Measurements from ENCODE around the gene IL25. TPM values are rescaled to one million over a fixed set of nuclear protein-coding genes. Genes with fewer than 3 reads are reported as not detected.
"Not testable (repeated sequence)": the region's sequence is repeated elsewhere in the genome, so short reads cannot be mapped to it uniquely, and the experiment has no call there.

The IL25 gene
- polyA plus RNA-seq (2014; cell fraction: cytosol; rRNA removed): not detected in 2 replicates
- polyA plus RNA-seq (2014; cell fraction: nucleus; rRNA removed): not detected in 2 replicates

DNA sequence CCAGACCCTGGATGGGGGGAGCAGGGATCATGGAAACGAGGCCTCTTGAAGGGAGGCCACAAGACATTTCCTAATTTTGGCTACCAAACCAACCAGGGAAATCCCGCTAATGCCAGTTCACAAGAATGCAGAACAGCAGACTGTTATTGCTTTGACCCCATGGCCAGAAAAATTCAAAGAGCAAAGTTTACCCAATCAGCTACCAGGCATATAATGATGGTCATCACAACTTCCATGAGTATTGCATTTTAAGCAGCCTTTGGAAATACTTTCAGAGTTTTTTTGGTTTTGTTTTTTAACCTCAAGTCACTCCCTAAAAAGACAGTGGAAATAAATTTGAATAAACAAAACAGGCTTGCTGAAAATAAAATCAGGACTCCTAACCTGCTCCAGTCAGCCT is at the start of gene IL25:
TSS of gene IL25 (plus strand) at position 301 of the 400 bp plus-strand sequence.
- no peak for DNase-seq (ENCODE audit: low spot score)

DNA sequence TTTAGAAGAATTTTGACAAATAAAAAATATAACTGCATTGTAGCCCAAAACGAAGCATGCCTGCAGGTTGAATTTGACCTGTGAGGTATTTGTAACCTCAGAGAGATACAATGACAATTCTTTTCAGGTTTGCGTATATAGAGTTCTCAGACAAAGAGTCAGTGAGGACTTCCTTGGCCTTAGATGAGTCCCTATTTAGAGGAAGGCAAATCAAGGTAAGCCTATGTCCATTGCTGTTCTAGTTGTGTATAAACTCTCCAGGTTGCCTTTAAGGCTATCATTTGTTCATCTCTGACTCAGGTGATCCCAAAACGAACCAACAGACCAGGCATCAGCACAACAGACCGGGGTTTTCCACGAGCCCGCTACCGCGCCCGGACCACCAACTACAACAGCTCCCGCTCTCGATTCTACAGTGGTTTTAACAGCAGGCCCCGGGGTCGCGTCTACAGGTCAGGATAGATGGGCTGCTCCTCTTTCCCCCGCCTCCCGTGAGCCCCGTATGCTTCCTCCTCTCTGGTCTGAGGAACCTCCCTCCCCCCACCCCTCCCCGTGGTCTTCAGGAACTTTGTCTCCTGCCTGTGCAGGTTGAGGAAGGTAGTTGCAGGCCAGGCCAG is 48.7 kb upstream of the IL25 start:
- no peak for DNase-seq (ENCODE audit: low spot score)

DNA sequence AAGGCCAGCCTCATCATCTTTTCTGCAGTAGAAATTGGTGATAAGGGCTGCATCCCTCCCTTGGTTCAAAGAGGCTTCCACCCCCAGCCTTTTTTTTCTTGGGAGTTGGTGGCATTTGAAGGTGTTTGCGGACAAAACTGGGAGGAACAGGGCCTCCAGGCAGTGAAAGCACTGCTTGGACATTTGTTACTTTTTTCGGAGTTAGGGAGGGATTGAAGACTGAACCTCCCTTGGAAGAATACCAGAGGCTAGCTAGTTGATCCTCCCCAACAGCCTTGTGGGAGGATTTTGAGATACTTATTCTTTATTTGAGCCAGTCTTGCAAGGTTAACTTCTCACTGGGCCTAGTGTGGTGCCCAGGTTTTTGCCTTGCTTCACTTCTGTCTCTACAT is 48.2 kb upstream of the IL25 start:
- no peak for DNase-seq (ENCODE audit: low spot score)

DNA sequence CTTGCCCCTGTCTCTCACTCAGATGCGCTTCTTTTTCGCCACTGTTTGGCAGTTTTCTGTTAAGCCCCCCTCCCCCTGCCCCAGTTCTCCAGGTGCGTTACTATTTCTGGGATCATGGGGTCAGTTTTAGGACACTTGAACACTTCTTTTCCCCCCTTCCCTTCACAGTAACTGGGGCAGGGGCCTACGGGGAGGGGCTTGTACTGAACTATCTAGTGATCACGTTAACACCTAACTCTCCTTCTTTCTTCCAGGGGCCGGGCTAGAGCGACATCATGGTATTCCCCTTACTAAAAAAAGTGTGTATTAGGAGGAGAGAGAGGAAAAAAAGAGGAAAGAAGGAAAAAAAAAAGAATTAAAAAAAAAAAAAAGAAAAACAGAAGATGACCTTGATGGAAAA is 47.6 kb upstream of the IL25 start:
- no peak for DNase-seq (ENCODE audit: low spot score)

DNA sequence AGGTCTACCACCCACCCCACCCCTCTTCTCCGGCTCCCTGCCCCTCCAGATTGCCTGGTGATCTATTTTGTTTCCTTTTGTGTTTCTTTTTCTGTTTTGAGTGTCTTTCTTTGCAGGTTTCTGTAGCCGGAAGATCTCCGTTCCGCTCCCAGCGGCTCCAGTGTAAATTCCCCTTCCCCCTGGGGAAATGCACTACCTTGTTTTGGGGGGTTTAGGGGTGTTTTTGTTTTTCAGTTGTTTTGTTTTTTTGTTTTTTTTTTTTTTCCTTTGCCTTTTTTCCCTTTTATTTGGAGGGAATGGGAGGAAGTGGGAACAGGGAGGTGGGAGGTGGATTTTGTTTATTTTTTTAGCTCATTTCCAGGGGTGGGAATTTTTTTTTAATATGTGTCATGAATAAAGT is 46.9 kb upstream of the IL25 start:
- DNase-seq (ENCODE audit: low spot score): not testable (repeated sequence)

DNA sequence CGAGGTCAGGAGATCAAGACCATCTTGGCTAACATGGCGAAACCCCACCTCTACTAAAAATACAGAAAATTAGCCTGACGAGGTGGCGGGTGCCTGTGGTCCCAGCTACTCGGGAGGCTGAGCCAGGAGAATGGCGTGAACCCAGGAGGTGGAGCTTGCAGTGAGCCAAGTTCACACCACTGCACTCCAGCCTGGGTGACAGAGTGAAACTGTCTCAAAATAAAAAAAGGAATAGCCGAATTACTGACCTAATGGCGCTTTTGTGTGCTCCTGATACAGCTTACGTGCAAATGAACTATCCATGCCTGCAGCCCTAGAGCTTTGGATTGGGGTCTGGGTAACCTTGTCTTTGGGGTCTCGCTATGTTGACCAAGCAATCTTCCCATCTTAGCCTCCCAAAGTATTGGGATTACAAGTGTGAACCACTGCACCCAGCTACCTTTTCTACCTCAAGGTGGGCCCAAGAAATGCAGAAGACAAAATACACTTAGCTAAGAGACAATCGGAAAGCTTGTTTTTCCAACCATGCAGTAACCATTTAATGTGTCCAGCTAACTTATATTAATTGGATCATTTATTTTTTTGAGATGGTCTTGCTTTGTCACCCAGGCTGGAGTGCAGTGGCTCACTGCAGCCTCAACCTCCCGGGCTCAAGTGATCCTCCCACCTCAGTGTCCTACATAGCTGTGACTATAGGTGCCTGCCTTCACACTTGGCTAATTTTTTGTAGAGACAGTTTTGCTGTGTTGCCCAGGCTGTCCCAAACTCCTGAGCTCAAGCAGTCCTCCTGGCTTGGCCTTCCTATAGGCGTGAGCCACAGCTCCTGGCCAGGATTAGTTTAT is 45.9 kb upstream of the IL25 start:
- no peak for DNase-seq (ENCODE audit: low spot score)

DNA sequence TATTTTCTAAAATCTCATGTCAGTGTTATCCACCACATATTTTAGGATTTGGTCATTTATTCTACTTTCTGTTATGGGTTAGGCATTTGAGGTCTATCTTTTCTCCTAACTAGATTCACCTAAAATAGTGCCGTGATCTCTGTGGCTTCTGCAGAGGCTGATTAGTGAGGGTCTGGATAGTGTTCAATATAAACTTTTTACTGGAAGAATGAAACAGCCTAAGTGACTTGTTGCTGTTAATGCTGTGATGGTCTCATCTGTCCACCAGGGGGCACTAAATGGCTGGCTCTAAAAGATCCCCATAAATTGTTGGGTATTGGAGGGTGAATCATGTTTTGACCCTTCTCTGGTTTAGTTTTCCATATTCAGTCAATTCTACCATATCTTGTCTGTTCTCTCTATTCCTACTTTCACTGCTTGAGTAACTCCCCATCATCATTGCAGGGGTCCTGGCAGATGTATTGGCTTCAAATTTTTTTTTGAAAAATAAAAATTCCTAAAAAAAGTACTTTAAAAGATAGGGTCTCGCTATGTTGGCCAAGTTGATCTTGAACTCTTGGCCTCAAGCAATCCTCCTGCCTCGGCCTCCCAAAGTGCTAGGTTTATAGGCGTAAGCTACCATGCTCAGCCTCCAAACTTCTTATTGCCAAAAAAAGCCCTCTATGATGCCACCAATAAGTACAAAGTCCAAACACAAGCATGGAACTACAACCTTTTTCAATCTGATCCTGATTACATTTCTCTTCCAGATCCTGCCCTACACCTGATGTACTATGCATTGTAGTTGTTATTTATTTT is 44.5 kb upstream of the IL25 start:
- peak; percentile 77 for DNase-seq (ENCODE audit: low spot score)

DNA sequence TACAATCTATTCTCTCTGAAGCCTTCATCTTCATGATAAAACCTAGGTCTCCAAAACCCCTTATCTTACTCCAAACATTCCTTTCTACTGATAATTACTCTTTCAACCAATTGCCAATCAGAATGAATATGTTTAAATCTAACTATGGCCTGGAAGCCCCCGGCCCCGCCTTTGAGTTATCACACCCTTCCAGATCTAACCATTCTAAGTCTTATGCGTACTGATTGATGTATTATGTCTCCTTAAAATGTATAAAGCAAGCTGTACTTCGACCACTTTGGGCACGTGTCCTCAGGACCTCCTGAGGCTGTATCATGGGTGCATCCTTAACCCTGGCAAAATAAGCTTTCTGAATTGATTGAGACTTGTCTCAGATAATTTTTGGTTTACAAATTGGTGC is 37.0 kb upstream of the IL25 start:
- DNase-seq (ENCODE audit: low spot score): no peak

DNA sequence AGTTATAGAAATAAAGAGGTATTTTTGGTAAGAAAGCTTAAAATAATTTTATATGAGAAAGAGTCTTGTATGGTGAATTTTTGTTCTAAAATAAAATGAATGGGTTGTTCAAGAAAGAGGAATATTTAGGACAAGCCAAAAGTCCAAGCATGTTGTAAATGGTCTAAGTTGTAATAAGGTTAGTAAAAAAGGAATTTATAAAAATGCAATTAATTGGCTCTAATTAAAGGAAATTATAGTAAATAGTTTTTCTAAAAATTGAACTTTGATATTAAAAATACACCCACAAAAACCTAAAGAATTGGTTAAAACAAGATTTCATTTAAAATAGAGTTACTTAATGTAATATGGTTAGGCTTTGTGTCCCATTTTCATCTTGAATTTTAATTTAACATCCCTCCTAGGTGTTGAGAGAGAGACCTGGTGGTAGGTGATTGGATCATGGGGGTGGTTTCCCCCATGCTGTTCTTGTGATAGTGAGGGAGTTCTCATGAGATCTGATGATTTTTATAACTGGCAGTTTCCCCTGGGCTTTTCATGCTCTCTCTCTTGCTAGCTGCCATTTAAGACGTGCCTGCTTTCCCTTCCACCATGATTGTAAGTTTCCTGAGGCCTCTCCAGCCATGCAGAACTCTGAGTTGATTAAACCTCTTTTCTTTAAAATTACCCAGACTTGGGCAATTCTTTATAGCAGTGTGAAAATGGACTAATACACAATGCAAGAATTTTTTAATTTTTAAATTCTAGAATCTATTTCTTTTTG is 32.9 kb upstream of the IL25 start:
- no peak for DNase-seq (ENCODE audit: low spot score)

DNA sequence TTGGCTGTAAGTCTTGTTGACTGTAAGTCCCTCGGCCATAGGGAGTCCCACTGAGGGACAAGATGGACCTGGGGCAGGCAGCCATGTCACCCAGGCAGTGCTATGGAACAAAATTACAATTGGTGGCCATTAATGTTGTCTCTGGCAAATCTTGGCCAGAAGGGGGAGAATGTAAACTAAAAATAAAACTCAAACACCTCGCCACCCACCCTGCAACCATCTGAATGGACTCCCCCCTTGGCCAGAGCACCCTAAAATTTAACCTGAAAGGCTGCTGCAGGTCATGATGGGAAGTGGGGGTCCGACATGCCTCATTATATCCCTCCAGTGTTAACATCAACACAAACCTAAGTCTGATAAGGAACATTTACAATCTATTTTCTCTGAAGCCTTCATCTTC is 28.1 kb upstream of the IL25 start:
- DNase-seq (ENCODE audit: low spot score): no peak

DNA sequence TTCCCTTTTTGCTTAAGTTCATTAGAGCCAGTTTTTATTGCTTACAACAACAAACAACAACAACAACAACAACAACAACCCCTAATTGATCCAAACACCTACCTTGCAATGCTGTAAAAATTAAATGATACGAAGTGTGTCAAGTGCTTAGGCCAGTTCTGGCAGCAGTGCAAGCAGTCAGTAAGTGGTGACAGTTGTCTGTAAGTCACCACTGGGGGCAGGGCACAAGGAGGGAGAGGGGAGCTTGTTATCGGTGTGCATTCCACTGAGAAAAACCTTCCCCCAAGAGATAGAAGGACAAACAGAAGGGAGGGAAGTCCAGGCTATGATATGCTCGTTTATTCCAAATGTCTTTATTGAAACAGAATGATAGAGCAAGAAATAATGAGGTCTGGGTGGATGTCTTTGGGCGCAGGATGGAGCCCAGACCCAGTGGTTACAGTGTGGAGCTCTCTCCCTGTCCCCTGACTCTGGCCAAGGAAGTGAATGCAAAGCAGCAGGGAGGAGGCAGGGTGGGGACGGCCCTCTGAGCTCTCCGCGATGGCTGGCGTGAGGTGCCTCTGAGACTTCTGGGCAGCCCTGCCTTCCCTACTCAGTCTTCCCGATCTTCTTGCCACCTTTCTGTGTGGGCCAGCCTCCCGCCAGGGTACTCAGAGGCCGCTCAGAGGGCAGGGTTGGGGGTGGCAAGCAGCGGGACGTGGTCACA is 26.5 kb upstream of the IL25 start:
- no peak for DNase-seq (ENCODE audit: low spot score)

DNA sequence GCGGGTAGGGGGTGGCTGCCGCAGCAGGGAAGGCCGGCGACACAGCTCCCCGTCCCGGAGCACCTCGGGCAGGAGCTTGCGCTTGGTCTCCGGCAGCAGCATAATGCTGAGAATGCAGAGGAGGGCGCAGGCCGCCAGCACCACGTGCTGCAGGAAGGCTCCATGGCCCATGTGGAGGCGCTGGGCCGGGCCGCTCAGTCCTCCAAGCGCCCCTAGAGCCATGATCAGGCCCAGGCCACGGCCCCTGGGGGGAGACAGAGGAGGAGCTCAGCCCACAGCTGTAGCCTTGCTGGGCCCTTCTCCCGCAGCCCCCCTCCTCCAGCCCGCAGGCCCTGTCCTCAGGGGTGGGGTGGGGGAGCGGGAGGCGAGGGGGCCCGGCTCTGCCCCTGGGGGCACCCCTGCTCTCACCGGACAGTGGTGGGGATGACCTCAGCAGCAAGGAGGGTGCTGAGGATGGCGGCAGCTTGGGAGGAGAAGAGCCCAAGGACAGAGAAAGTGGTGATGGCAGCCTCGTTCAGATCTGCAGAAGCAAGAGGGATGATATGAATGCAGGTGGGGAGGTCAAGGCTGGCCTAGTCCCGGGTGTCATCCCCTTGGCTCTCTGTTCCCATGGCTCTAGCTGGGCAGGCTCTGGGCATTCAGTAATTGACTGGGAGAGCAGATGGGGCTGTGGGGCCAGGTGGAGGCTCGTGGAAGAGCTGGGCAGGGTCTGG is 25.8 kb upstream of the IL25 start:
- DNase-seq (ENCODE audit: low spot score): no peak

DNA sequence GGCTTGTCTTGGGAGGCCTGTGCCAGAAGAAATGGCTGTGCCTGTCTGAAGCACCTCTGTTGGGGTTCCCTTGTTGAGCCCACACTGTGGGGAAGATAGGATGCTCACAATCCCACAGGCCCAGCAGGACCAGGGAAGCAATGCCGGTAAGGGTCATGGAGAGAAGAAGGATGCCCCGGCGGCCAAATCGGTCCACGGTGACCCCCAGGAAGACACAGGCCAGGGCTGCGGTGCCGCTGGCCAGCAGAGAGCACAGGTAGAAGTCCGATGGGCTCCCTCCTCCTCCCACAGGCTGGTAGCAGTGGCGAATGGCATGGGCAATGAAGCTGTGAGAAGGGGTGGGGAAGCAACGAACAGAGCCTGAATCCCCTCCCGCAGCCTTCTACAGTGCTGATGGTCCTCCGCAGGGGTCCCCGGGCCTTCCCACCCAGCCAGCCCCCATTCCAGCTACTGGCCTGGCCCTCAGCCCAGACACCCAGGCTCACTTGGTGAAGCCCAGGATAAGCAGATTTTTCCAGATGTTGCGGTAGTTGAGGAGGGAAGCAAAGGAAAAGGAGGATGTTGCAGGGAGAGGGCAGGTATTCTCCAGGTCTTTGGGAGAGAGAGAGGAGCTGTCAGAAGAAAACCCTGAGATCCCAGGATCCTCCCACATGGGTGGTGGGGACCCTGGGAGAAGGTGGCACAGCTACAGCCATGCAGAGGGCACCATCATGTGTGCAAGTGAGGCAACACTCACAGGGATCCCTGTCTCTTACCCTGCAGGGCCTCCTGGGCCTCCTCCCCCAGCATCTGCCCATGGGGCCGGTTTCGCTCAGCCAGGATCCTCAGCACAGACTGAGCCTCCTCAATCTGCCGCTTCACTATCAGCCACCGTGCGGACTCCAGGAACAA is 25.0 kb upstream of the IL25 start:
- no peak for DNase-seq (ENCODE audit: low spot score)

DNA sequence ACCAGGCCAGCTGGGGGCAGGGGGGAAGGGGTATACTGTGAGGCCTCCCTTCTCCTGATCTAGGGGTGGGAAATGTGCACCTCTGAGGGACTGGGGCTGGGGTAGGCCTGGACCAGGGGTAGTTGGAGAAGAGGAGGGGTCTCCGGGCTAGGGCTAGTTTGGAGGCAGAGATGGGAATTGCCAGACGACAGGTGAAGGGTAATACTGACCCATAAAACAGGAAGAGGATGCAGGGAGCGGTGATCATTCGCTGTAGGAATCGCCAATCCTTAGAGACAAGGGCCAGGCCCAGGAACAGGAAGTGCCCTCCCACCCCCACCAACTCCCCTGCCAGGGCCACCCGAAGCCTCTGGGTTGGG is 24.3 kb upstream of the IL25 start:
- DNase-seq (ENCODE audit: low spot score): no peak

DNA sequence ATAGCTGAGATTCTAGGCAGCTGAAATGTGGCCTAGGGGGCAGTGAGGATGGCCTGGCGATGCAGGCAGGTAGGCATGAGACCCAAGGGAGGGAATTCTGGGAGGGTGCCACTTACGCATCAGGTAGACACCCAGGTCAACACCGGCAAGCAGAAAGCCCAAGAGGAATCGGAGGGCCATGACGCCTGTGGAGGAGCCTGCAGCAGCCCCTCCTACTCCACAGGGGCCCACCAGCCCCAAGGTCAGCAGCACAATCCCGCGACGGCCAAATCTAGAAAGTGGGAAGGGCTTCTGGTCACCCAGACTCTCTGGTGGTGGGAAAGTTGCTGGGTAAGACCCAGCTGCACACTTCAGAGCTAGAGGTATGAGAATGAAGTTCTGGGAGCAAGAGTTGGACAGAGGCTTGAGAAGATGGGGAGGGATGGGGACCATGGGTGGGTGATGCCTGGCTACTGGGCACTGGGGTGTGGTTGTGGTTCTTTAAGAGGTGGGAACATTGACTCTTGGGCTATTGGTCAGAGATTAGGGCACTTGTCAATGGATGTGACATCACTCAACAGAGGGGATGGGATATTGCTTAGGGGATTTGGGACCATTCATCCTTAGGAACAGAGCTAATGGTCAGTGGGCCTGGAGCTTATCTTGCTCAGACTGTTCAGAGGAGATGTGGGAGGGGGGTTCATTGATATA is 23.3 kb upstream of the IL25 start:
- DNase-seq (ENCODE audit: low spot score): no peak

DNA sequence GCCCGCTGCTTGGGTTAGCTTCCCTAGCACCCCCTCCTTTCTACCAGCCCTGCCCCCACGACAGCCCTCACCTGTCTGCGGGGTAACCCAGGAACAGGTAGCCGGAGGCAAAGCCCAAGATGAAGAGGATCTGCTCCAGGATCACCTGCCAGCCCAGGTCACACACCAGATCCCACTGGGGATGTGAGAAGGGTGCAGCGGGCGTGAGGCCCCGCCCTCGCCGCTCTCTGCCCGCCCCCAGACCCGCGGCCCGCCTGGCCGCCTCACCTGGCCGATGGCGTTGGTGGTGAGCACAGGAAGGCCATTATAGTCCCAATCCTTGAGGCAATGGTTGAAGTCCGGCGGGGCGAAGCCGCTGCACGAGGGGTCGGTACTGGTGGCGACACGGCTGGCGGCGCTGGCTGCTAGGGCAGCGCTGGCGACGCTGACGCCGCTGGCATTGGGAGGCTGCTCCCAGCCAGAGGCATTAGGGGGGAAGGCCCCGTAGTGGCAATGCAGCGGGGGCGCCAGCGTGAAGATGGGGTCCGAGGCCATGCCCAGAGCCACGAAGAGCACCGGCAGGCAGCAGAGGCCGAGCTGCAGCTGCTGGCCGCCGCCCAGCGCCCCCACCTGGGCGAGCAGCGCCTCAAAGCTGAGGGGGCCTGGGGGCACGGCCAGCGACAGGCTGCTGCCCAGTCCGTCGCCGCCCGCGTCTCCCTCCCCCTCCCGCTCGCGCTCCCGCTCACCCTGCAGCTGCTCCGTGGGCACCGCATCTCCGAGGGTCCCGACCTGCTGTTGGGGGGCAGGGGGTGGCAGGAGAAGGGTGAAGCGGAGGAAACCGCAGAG is 20.7 kb upstream of the IL25 start:
- DNase-seq (ENCODE audit: low spot score): peak; percentile 32

DNA sequence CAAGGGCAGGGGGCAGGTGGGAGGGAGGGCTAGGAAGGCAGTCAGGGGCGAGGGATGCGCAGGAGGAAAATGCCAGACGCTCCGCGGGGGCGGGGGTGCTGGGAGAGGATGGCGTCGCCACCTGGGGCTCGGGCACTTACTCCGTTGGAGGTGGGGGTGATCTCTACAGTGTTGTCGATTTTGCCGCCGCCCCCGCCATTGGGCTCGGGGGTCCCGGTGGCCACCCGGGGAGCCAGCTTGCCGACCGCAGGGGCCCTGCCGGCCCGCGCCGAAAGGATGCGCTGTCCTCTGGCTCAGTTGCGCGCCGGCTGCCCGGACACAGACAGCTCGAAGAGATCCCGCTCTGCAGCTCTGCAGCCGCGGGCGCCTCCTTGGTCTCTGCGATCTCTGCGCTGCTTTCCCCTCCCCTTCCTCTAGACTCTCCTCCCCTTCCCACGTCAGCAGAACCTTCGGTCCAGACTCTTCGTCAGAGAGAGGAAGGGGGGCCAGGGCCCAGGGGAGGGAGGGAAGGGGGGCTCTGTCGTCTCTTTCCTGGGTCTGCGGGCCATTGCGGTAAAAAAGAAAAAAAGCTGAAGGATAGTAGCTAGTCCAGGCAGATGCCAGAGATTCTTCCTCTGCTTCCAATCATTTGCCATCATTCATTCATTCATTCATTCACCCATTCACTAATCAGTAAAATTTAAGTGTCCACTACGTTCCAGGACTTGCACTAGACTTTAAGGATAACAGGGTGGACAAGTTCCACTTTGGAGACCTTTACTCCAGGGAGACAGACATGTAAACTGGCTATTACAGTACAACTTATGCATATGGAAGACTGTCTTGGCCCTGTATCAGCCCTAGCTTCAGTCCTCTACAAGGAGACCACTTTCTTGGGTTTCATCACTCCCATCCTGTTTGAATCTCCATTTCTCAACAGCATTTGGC is 19.8 kb upstream of the IL25 start, which contains the start of gene SLC22A17:
TSS of gene SLC22A17 (minus strand) at position 382 of the 927 bp plus-strand sequence.
- DNase-seq (ENCODE audit: low spot score): peak; percentile 90

All from SK-N-DZ (cell line).